ENCODE results near the gene AKT2.

Gene AKT2

DNA sequence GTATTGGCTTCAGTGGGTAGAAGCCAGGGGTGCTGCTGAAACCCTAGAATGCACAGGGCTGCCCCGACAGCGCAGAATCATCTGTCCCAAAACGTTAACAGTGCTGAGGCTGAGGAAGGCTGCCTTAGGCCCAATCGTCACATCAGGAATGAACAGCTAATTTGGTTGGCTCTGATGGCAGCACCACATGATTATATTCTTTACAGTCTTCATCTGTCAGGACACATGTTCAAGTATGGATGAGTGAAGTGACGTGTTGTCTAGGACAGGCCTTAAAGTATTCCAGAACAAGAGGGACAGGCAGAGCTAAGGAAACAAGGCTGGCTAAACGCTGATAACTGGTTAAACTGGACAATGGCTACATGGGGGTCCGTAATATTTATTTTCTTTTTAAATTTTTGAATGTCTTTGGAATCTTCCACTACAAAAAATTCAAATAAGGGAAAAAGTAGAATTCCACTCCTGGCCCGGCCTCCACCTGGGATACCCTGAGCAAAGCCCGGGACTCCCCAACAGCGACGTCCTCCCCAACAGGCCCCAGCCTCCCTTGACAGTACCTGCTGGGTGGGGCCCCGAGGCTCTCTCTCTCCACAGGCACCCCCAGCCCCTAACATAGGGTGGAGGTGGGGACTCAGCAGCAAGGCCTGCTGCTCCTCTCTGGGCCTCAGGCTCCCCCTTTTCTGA lies 43.9 kb downstream of the AKT2 start:
- Histone ChIP-seq H3K4me1 (ENCODE audit: low read length) (no peaks in the 10 kb centered on the region), H4K20me1 (ENCODE audit: insufficient read depth, low read length) (no peaks in the 10 kb centered on the region), H3K9me3 (replicated peaks; ENCODE audit: insufficient read depth, low read length) (no peaks in the 10 kb centered on the region), H3K27me3 (replicated peaks; ENCODE audit: insufficient read depth, low read length) (no peaks in the 10 kb centered on the region), H3K36me3 (replicated peaks; ENCODE audit: insufficient read depth, low read length) (no peaks in the 10 kb centered on the region), H2AFZ (ENCODE audit: low read length) (no peak overlapping the region), H3K79me2 (ENCODE audit: low read length) (peaks cover 20% of the 10 kb centered on the region), H3K4me3 (ENCODE audit: low read length) (no peak overlapping the region), H3K9ac (ENCODE audit: low read length) (no peak overlapping the region), H3K27ac (ENCODE audit: low read length) (no peak overlapping the region), H3F3A (ENCODE audit: insufficient read depth, low read length) (no peaks in the 10 kb centered on the region), H3K4me2 (ENCODE audit: low read depth, low read length) (no peak overlapping the region), H3K9me2 (replicated peaks; ENCODE audit: insufficient read depth, low read length) (no peaks in the 10 kb centered on the region)
- DNase-seq, result no peak
- no peak for TF ChIP-seq EZH2phosphoT487 (IDR thresholded peaks at IDR 0.05; ENCODE audit: low read length)
- TF ChIP-seq, protein P1, sequence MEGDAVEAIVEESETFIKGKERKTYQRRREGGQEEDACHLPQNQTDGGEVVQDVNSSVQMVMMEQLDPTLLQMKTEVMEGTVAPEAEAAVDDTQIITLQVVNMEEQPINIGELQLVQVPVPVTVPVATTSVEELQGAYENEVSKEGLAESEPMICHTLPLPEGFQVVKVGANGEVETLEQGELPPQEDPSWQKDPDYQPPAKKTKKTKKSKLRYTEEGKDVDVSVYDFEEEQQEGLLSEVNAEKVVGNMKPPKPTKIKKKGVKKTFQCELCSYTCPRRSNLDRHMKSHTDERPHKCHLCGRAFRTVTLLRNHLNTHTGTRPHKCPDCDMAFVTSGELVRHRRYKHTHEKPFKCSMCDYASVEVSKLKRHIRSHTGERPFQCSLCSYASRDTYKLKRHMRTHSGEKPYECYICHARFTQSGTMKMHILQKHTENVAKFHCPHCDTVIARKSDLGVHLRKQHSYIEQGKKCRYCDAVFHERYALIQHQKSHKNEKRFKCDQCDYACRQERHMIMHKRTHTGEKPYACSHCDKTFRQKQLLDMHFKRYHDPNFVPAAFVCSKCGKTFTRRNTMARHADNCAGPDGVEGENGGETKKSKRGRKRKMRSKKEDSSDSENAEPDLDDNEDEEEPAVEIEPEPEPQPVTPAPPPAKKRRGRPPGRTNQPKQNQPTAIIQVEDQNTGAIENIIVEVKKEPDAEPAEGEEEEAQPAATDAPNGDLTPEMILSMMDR (IDR thresholded peaks at IDR 0.05; ENCODE audit: low read length), result no peak
- TF ChIP-seq EZH2 (optimal IDR thresholded peaks at IDR 0.05; ENCODE audit: low read depth, low read length), result no peak

DNA sequence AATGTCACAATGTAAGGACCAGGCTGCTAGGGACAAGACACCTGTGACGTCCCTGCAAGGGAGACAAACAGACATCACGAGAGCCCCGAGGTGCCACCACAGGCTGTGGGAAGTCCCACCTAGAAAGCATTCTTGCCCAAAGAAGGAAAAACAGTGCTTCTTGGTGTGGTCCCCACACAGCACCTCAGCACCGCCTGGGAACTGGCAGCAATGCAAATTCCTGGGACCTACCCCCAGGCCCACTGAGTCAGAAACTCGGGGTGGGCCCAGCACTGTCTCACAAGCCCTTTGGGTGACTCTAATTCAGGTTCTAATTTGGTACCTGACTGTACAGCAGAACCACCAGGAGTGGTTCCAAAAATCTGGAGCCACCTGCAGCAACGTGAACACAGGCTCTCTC lies 44.8 kb downstream of the AKT2 start:
- DNase-seq, result no peak
- H3K9ac ChIP-seq (ENCODE audit: low read length), result no peak overlapping the region

DNA sequence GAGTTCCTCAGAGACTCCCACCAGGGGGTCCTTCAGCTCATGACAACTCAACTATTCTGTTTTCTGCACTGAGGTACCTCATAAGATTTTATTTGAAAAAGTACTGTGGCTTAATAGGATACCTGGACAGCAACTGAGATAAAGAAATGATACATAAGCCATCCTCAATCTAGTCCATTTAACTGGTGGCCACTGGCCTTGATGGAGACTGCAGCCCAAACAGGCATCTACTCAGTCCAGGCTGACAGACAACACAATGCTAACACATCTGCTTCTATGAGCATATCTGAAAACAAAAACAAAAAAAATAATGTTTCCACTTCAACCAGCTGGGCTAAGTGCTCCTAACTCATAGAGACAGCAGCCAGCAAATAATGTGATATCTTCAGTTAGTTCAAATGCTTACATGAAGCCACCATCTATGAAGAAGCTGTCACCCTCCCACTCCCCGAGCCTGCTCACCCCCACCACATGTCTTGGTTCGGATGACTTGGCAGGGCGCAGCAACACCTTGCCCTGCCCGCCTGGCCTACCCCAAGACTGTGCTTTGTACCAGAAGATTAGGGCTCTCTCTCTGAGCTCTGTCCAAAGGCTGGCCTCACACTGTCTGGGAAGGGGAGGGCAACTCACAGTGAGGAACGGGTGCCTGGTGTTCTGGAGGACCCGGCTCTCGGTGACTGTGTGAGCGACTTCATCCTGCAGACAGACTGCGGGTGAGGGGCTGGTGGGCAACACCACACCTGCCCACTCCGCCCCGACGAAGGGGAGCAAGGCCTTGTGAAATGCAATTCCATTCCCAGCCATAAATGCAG lies 45.5 kb downstream of the AKT2 start:
- TF ChIP-seq EZH2 (optimal IDR thresholded peaks at IDR 0.05; ENCODE audit: low read depth, low read length) (no peak), EZH2phosphoT487 (IDR thresholded peaks at IDR 0.05; ENCODE audit: low read length) (no peak)
- TF ChIP-seq, protein P1 (IDR thresholded peaks at IDR 0.05; ENCODE audit: low read length), result no peak
- Histone ChIP-seq H3K27me3 (replicated peaks; ENCODE audit: insufficient read depth, low read length) (no peaks in the 10 kb centered on the region), H2AFZ (ENCODE audit: low read length) (no peak overlapping the region), H3K27ac (ENCODE audit: low read length) (no peak overlapping the region), H3F3A (ENCODE audit: insufficient read depth, low read length) (no peaks in the 10 kb centered on the region), H3K36me3 (replicated peaks; ENCODE audit: insufficient read depth, low read length) (no peaks in the 10 kb centered on the region), H3K4me3 (ENCODE audit: low read length) (no peak overlapping the region), H3K4me1 (ENCODE audit: low read length) (no peaks in the 10 kb centered on the region), H3K9me3 (replicated peaks; ENCODE audit: insufficient read depth, low read length) (no peaks in the 10 kb centered on the region), H4K20me1 (ENCODE audit: insufficient read depth, low read length) (no peaks in the 10 kb centered on the region), H3K79me2 (ENCODE audit: low read length) (peaks cover 10% of the 10 kb centered on the region), H3K4me2 (ENCODE audit: low read depth, low read length) (no peak overlapping the region), H3K9me2 (replicated peaks; ENCODE audit: insufficient read depth, low read length) (no peaks in the 10 kb centered on the region), H3K9ac (ENCODE audit: low read length) (no peak overlapping the region)
- no peak for DNase-seq

More for the DNA sequence above, 44.8 kb downstream of the AKT2 start:
- H3K4me2 ChIP-seq (ENCODE audit: low read depth, low read length), result no peak overlapping the region
- no peaks in the 10 kb centered on the region for H3K36me3 ChIP-seq (replicated peaks; ENCODE audit: insufficient read depth, low read length)
- no peaks in the 10 kb centered on the region for H4K20me1 ChIP-seq (ENCODE audit: insufficient read depth, low read length)
- H3K9me2 ChIP-seq (replicated peaks; ENCODE audit: insufficient read depth, low read length), result no peaks in the 10 kb centered on the region
- H3K4me1 ChIP-seq (ENCODE audit: low read length), result no peaks in the 10 kb centered on the region
- no peak overlapping the region for H2AFZ ChIP-seq (ENCODE audit: low read length)
- H3F3A ChIP-seq (ENCODE audit: insufficient read depth, low read length), result no peaks in the 10 kb centered on the region
- no peaks in the 10 kb centered on the region for H3K9me3 ChIP-seq (replicated peaks; ENCODE audit: insufficient read depth, low read length)
- no peak overlapping the region for H3K4me3 ChIP-seq (ENCODE audit: low read length)
- H3K27me3 ChIP-seq (replicated peaks; ENCODE audit: insufficient read depth, low read length), result no peaks in the 10 kb centered on the region
- peaks cover 14% of the 10 kb centered on the region for H3K79me2 ChIP-seq (ENCODE audit: low read length)
- no peak overlapping the region for H3K27ac ChIP-seq (ENCODE audit: low read length)
- TF ChIP-seq, protein P1 (IDR thresholded peaks at IDR 0.05; ENCODE audit: low read length), result no peak
- no peak for TF ChIP-seq EZH2phosphoT487 (IDR thresholded peaks at IDR 0.05; ENCODE audit: low read length)
- no peak for TF ChIP-seq EZH2 (optimal IDR thresholded peaks at IDR 0.05; ENCODE audit: low read depth, low read length)

Data from MM.1S (cell line).